CD4-positive, CD25-positive, alpha-beta regulatory T cell (primary cell): ENCODE measurements around the gene HECTD4. TPM values are rescaled to one million over a fixed set of nuclear protein-coding genes. Genes with fewer than 3 reads are reported as not detected.
"Not testable (repeated sequence)": the region's sequence is repeated elsewhere in the genome, so short reads cannot be mapped to it uniquely, and the experiment has no call there.

Experiments
- ATAC-seq, 2 donors: fragments of 150-1000 bp; cut with Tn5 transposase; one replicate each; pipeline ENCODE4 v1.10.0; 2021; ENCODE audit warnings: low read depth in 2 of 2, moderate number of reproducible peaks in 2 of 2, moderate library complexity in 1 of 2
- DNase-seq, 3 donors: peaks; one replicate each; pipeline versions ENCODE4 v3.0.0 to v3.0.0-alpha.2; 2012 to 2022; ENCODE audit warnings: mixed read lengths in 1 of 3
- H3K27ac ChIP-seq: one replicate; pipeline ENCODE4 v1.7.0; 2013; ENCODE audit warnings: mild to moderate bottlenecking, low read length; ENCODE audit not compliant: insufficient read depth, poor library complexity, severe bottlenecking
- H3K27me3 ChIP-seq: one replicate; pipeline ENCODE4 v1.7.0; 2013; ENCODE audit warnings: low read length; ENCODE audit not compliant: control insufficient read depth, insufficient read depth
- H3K36me3 ChIP-seq: one replicate; pipeline ENCODE4 v1.7.0; 2013; ENCODE audit warnings: mild to moderate bottlenecking, low read length, moderate library complexity; ENCODE audit not compliant: control insufficient read depth, insufficient read depth
- H3K4me1 ChIP-seq: 2 replicates; pipeline ENCODE4 v1.7.0; 2013; ENCODE audit warnings: mild to moderate bottlenecking, low read length; ENCODE audit not compliant: insufficient read depth, control insufficient read depth, poor library complexity, severe bottlenecking
- H3K4me3 ChIP-seq: one replicate; pipeline ENCODE4 v1.7.0; 2013; ENCODE audit warnings: low read depth, mild to moderate bottlenecking, low read length, moderate library complexity
- H3K9me3 ChIP-seq, 2 experiments: 1 replicate in 1 of 2; 2 replicates in 1 of 2; pipeline ENCODE4 v1.7.0; 2013; ENCODE audit warnings: low read length in 2 of 2, mild to moderate bottlenecking in 1 of 2, moderate library complexity in 1 of 2; ENCODE audit not compliant: control insufficient read depth in 2 of 2
- H3K27ac Mint-ChIP-seq, 3 donors: one replicate each; pipeline ENCODE4 v1.8.0; 2020 to 2022; ENCODE audit warnings: mild to moderate bottlenecking in 3 of 3, mixed read lengths in 3 of 3, moderate library complexity in 2 of 3
- H3K27me3 Mint-ChIP-seq: one replicate; pipeline ENCODE4 v1.8.0; 2022; ENCODE audit warnings: mild to moderate bottlenecking, mixed read lengths
- H3K36me3 Mint-ChIP-seq: one replicate; pipeline ENCODE4 v1.8.0; 2020; ENCODE audit warnings: mixed read lengths
- H3K4me1 Mint-ChIP-seq, 4 donors: one replicate each; pipeline ENCODE4 v1.8.0; 2020 to 2022; ENCODE audit warnings: mixed read lengths in 4 of 4, mild to moderate bottlenecking in 1 of 4
- H3K4me3 Mint-ChIP-seq, 4 donors: one replicate each; pipeline ENCODE4 v1.8.0; 2020 to 2022; ENCODE audit warnings: mild to moderate bottlenecking in 4 of 4, mixed read lengths in 4 of 4, moderate library complexity in 3 of 4
- H3K9me3 Mint-ChIP-seq, 7 donors: one replicate each; pipeline ENCODE4 v1.8.0; 2020 to 2022; ENCODE audit warnings: mixed read lengths in 7 of 7, mild to moderate bottlenecking in 3 of 7, moderate library complexity in 2 of 7
- polyA plus RNA-seq, 4 donors: library from polyadenylated mRNA; unstranded; fragments of 300-500 nt; fragmentation: Illumina TruSeq; gene quantifications; one replicate each; pipeline ENCODE4 v1.2.3, GENCODE V29; 2021
- total RNA-seq: library from RNA; stranded (reverse); gene quantifications from one replicate; pipeline ENCODE4 v1.2.3, GENCODE V29; 2022

Gene HECTD4
- total and polyA plus RNA-seq, 5 donors from 2014 or later, result 2.1 to 59.3 (median 2.7) TPM

DNA sequence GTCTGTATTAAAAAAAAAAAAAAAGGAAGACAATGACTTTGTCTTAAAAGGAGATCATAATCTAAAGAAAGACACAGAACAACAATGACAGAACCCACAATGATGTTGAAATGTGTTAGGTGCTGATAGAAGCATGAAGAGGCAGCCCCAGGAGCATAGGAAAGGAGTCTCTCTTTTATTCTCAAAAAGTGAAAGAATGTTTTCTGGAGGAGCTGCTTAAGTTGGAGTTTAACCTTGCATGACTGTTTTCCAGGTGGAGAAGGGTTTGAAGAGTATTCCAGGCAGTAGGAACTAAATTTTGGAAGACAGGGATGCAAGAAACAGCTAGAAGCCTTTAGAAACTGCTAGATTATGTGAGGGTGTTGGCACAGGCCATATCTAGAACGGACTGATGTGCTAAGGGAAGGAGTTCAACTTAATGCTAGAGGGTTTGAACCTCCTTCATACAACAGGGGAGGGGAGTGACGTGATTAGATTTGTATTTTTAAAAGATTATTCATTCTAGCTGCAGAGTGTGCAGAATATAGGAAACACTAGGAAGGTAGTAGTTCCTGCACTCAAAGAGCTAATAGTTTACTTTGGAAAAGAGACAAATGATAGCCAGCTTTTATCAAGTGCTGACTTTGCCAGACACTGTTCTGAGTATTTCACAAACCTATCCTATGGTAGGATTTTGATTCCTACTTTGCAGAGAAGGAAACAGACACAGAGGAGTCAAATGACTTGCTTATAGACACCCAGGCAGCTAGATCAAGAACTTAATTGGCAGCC is 31.8 kb upstream of the HECTD4 start:
- Histone ChIP-seq H3K27ac (no peak overlapping the region), H3K9me3 (no peaks in the 10 kb centered on the region), H3K4me3 (no peak overlapping the region), H3K27me3 (no peaks in the 10 kb centered on the region), H3K4me1 (peaks cover 12% of the 10 kb centered on the region), H3K36me3 (no peaks in the 10 kb centered on the region)
- H3K4me1 Mint-ChIP-seq, result peaks cover 7 to 20% (median 15%) of the 10 kb centered on the region in 4 donors
- DNase-seq, result no peak
- peak overlapping the region in 2 of 4 donors; percentile 68 to 73 for H3K4me3 Mint-ChIP-seq
- peaks cover 3% of the 10 kb centered on the region for H3K36me3 Mint-ChIP-seq
- H3K27me3 Mint-ChIP-seq, result no peaks in the 10 kb centered on the region
- peak overlapping the region in 1 of 3 donors; percentile 16 for H3K27ac Mint-ChIP-seq
- H3K9me3 Mint-ChIP-seq, result no peaks in the 10 kb centered on the region
- no peak for ATAC-seq

DNA sequence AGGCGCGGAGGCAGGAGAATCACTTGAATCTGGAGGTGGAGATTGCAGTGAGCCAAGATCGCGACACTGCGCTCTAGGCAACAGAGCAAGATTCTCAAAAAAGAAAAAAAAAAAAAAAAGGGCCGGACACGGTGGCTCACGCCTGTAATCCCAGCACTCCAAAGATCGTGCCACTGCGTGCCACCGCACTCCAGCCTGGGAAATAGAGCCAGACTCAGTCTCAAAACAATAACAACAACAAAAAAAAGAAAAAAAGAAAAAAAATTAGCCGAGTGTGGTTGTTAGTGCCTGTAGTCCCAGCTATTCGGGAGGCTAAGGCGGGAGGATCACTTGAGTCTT is 27.6 kb upstream of the HECTD4 start:
- H3K27ac ChIP-seq, result no peak overlapping the region
- Mint-ChIP-seq H3K9me3 (no peaks in the 10 kb centered on the region), H3K27me3 (no peaks in the 10 kb centered on the region), H3K4me3 (peak overlapping the region in 3 of 4 donors; percentile 96 to 100 (median 99)), H3K4me1 (peaks cover 20 to 47% (median 33%) of the 10 kb centered on the region in 4 donors), H3K36me3 (peaks cover 32% of the 10 kb centered on the region), H3K27ac (peak overlapping the region in 1 of 3 donors; percentile 99)
- peaks cover 17% of the 10 kb centered on the region for H3K4me1 ChIP-seq
- no peaks in the 10 kb centered on the region for H3K9me3 ChIP-seq
- DNase-seq (no peak), ATAC-seq (no peak)
- H3K36me3 ChIP-seq, result peaks cover 32% of the 10 kb centered on the region
- no peaks in the 10 kb centered on the region for H3K27me3 ChIP-seq
- H3K4me3 ChIP-seq, result no peak overlapping the region

DNA sequence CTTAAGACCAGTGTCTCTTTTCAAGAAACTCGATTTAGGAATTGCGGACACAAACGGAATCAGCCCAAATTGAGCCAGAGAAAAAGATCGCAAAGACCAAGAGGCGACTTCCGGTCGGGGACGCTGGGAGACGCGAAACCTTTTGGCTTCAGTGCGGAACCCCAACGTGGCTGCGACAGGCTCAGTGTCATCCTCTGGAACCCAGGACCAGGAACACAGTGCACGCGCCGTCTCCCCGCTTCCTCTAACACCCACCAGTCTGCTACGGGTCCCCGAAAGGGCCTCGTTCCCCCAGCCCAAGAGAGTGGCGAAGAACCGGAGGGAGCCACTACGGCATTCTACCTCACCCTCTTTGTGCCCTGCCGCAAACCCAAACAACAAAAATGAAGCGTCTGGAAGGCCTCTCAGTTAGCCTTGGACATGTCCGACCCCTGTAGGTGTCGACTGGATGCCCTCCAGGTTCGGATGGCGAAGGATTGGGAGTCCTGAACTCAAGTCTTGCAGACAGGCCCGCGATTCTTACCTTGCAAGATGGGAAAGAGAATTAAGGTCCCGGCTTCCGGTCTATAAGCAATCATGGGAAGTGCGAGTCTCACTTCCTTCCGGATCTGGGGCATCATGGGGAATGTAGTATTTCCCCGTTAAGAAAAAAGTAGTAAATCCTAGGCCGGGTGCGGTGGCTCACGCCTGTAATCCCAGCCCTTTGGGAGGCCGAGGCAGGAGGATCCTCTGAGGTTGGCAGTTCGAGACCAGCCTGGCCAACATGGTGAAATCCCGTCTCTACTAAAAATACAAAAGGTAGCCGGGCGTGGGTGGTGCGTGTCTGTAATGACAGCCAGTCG is 27.1 kb upstream of the HECTD4 start, which contains the start of gene RPL6:
Gene RPL6, minus strand, starts transcription at position 542 of the 842 bp plus-strand sequence. CDS start 949 bp downstream, outside the sequence.
- Histone ChIP-seq H3K27me3 (no peaks in the 10 kb centered on the region), H3K36me3 (peaks cover 38% of the 10 kb centered on the region), H3K27ac (peak within 1 kb of the TSS; percentile 87), H3K4me3 (peak within 1 kb of the TSS; percentile 98), H3K9me3 (no peaks in the 10 kb centered on the region), H3K4me1 (peaks cover 17% of the 10 kb centered on the region)
- DNase-seq (peak; percentile 69 to 93 (median 84)), ATAC-seq (peak; percentile 89 to 90)
- H3K4me1 Mint-ChIP-seq, result peaks cover 20 to 47% (median 35%) of the 10 kb centered on the region in 4 donors
- peak within 1 kb of the TSS; percentile 99 to 100 (median 100) for H3K27ac Mint-ChIP-seq
- H3K36me3 Mint-ChIP-seq, result peaks cover 37% of the 10 kb centered on the region
- H3K9me3 Mint-ChIP-seq, result no peaks in the 10 kb centered on the region
- no peaks in the 10 kb centered on the region for H3K27me3 Mint-ChIP-seq
- peak within 1 kb of the TSS; percentile 96 to 100 (median 100) for H3K4me3 Mint-ChIP-seq

DNA sequence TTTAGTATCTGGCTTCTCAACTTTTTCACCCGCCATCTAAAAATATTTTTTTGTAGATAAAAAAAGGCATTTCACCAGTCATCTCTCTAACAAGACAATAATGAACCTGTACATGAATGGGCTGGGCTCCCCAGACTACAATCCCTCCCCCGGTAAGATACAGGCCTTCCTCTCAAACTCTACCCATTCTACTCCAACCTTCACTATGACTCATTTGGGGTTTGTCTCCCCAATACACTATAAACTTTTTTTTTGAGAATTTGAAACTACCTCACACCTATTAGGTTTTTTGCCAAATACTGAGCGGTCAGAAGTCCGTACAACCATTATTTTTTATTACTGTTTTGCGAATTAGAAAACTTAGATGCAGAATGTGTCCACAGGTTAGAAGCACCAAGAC is 26.4 kb upstream of the HECTD4 start:
- peaks cover 37% of the 10 kb centered on the region for H3K36me3 Mint-ChIP-seq
- peak in 2 of 3 donors; percentile 17 to 58 for DNase-seq

DNA sequence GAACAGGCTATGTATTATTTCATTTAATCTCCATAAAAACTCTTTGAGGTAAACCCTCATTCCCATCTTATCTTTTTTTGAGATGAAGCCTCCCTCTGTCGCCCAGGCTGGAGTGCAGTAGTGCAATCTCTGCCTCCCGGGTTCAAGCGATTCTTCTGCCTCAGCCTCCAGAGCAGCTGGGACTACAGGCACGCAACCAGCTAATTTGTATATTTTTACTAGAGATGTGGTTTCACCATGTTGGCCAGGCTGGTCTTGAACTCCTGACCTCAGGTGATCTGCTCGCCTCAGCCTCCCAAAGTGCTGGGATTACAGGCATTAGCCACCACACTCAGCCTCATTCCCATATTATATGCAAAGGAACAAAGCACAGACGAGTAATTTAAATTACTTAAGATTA is 25.5 kb upstream of the HECTD4 start:
- DNase-seq, H3K9me3 ChIP-seq, H3K27me3 ChIP-seq, H3K9me3 Mint-ChIP-seq, ATAC-seq, H3K27me3 Mint-ChIP-seq: not testable (repeated sequence)
- peaks cover 37% of the 10 kb centered on the region for H3K36me3 Mint-ChIP-seq
- Histone ChIP-seq H3K4me3 (peak overlapping the region; percentile 98), H3K4me1 (peaks cover 17% of the 10 kb centered on the region), H3K36me3 (peaks cover 40% of the 10 kb centered on the region), H3K27ac (peak overlapping the region; percentile 87)
- H3K27ac Mint-ChIP-seq, result peak overlapping the region; percentile 78 to 100 (median 99)
- peaks cover 15 to 47% (median 35%) of the 10 kb centered on the region in 4 donors for H3K4me1 Mint-ChIP-seq
- peak overlapping the region; percentile 96 to 100 (median 100) for H3K4me3 Mint-ChIP-seq

More for the DNA sequence above, 26.4 kb upstream of the HECTD4 start:
- peaks cover 17% of the 10 kb centered on the region for H3K4me1 ChIP-seq
- no peaks in the 10 kb centered on the region for H3K27me3 Mint-ChIP-seq
- H3K4me3 ChIP-seq, result peak overlapping the region; percentile 98
- H3K27ac ChIP-seq, result peak overlapping the region; percentile 87
- H3K4me3 Mint-ChIP-seq, result peak overlapping the region; percentile 96 to 100 (median 100)
- no peaks in the 10 kb centered on the region for H3K27me3 ChIP-seq
- H3K9me3 Mint-ChIP-seq, result no peaks in the 10 kb centered on the region
- H3K4me1 Mint-ChIP-seq, result peaks cover 15 to 47% (median 35%) of the 10 kb centered on the region in 4 donors
- H3K9me3 ChIP-seq, result no peaks in the 10 kb centered on the region
- H3K36me3 ChIP-seq, result peaks cover 40% of the 10 kb centered on the region
- peak overlapping the region; percentile 99 to 100 (median 100) for H3K27ac Mint-ChIP-seq
- peak; percentile 57 to 62 for ATAC-seq

DNA sequence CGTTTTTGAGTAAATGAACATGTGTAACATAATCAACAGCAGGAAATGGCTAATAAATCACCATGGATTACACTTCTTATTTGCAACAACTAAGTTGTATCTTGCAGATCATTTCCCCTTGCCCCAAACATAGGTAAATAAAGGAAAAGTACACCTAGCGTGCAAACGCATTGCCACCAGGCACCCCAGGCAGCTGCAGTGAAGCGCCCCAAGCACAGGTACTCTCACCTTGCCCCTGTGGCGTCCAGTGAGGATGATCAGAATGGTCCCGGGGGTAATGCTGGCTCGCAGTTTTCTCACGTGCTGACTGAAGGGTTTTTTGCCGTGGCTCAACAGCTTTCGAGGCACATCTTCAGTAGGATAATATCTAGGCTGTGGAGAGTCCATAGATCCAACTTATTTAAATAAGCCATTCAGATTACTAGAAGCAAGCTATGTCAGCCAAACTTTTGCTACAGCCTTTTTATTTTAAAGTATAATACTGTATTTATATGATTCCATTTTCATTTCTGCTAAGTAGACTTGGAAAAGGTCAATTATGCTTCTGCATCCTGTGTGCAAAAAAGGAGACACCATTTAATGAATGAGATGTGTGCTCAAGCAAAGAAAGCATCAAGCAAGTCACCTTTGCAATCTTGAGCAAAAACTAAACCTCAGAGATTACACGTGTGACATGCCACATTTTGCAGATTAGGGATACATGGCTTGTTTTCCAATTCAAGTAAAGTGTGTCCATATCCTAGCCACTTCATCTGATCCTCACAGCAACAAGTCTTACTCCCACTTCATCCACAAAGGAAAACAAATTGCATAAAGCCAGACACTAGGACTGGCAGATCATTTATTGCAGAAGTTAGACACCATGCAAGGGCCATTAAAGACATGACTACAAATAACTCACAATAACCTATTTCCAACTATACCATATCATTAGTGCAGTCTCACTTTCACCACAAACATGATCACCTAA is 24.6 kb upstream of the HECTD4 start:
- DNase-seq (no peak), ATAC-seq (no peak)
- peak overlapping the region; percentile 49 for H3K4me3 ChIP-seq
- H3K27me3 Mint-ChIP-seq, result no peaks in the 10 kb centered on the region
- no peaks in the 10 kb centered on the region for H3K9me3 Mint-ChIP-seq
- peak overlapping the region in 2 of 3 donors; percentile 83 to 99 for H3K27ac Mint-ChIP-seq
- H3K9me3 ChIP-seq, result no peaks in the 10 kb centered on the region
- H3K4me1 ChIP-seq, result peaks cover 17% of the 10 kb centered on the region
- no peaks in the 10 kb centered on the region for H3K27me3 ChIP-seq
- H3K4me3 Mint-ChIP-seq, result peak overlapping the region; percentile 96 to 100 (median 100)
- H3K36me3 Mint-ChIP-seq, result peaks cover 37% of the 10 kb centered on the region
- H3K4me1 Mint-ChIP-seq, result peaks cover 15 to 47% (median 35%) of the 10 kb centered on the region in 4 donors
- no peak overlapping the region for H3K27ac ChIP-seq
- H3K36me3 ChIP-seq, result peaks cover 40% of the 10 kb centered on the region
